IPS DF 6.9 (cell line): ENCODE results near the gene LIF.
"Not testable (repeated sequence)": the region's sequence is repeated elsewhere in the genome, so short reads cannot be mapped to it uniquely, and the experiment has no call there.

ENCODE experiments used
- DNase-seq: peaks from one replicate; pipeline ENCODE4 v3.0.0-alpha.2; 2013; ENCODE audit warnings: low read depth, low spot score
- H3K27ac ChIP-seq: one replicate; pipeline ENCODE4 v1.5.1; 2013; ENCODE audit warnings: low read length, control low read depth
- H3K27me3 ChIP-seq: 2 replicates; pipeline ENCODE4 v1.6.1; 2013; ENCODE audit warnings: mild to moderate bottlenecking, low read length; ENCODE audit not compliant: control insufficient read depth, insufficient read depth
- H3K36me3 ChIP-seq: 2 replicates; pipeline ENCODE4 v1.6.1; 2013; ENCODE audit warnings: low read length; ENCODE audit not compliant: control insufficient read depth, insufficient read depth
- H3K4me1 ChIP-seq: 2 replicates; pipeline ENCODE4 v1.6.1; 2013; ENCODE audit warnings: low read length; ENCODE audit not compliant: control insufficient read depth, insufficient read depth
- H3K4me3 ChIP-seq: 2 replicates; pipeline ENCODE4 v1.5.1; 2013; ENCODE audit warnings: mild to moderate bottlenecking, low read length
- H3K9me3 ChIP-seq: 2 replicates; pipeline ENCODE4 v1.6.1; 2013; ENCODE audit warnings: low read length, inconsistent platforms; ENCODE audit not compliant: control insufficient read depth, insufficient read depth
- WGBS: extraction: QIAGEN DNeasy Blood & Tissue Kit; methylation state at CpG from one replicate; pipeline ENCODE4 v1.1.7; 2013; ENCODE audit warnings: mixed read lengths, missing lambda C conversion rate; ENCODE audit not compliant: insufficient read length, insufficient coverage; 5-methylcytosine and 5-hydroxymethylcytosine counted together

Gene LIF

DNA sequence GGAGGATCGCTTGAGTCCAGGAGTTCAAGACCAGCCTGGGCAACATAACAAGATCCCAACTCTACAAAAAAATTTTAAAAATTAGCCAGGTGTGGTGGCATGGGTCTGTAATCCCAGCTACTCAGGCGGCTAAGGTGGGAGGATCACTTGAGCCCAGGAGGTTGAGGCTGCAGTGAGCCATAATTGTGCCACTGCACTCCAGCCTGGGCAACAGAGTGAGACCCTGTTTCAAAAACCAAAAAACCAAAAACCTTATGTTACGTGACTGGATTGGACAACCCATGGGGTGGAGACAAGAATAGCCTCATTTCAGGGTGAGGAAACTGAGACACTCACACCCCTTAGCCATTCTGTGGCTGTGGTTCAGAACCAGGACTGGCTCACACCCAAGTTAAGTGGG, 30.3 kb downstream of the LIF start:
- DNase-seq, H3K4me3 ChIP-seq, H3K27me3 ChIP-seq, H3K4me1 ChIP-seq, H3K9me3 ChIP-seq, H3K36me3 ChIP-seq, H3K27ac ChIP-seq: not testable (repeated sequence)
- WGBS, result no CpG with 5 or more reads among the region's 3 CpGs

DNA sequence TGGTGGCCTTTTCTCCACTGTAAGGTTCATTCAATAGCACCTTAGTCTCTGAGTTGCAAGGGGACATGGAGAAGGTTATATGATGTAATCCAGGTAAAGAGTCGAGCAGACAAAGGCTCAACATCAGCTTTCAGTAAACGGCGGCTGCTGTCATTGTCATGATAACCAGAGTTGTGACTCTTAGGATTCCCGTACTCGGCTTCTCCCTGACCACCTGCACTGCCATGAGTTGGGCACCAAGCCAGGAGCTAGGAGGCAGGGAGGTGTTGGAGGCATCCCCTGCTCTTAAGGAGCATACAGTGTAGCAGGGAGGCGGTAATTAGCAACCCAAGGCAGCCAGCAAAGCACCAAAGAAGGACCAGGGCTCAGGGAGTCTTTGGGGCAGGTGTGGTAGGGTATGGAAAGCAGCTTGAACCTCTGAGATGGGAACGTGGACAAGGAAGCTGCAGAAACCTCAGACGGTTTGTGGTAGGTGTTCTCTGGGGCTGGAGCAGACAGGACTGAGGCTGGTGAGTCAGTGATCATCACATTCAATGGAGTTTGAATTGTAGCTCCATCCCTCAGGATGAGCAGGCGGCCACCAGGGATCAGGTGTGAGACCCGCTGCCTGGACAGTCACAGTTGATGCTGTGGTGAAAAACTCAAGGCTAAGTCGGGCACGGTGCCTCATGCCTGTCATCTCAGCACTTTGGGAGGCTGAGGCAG, 31.7 kb downstream of the LIF start:
- Histone ChIP-seq H3K36me3 (no peaks in the 10 kb centered on the region), H3K4me3 (no peak overlapping the region), H3K4me1 (peaks cover 6% of the 10 kb centered on the region; the same call in 1 of the 2 replicates), H3K27ac (no peak overlapping the region), H3K9me3 (no peaks in the 10 kb centered on the region), H3K27me3 (no peaks in the 10 kb centered on the region)
- no peak for DNase-seq
- WGBS, result no CpG with 5 or more reads among the region's 12 CpGs

DNA sequence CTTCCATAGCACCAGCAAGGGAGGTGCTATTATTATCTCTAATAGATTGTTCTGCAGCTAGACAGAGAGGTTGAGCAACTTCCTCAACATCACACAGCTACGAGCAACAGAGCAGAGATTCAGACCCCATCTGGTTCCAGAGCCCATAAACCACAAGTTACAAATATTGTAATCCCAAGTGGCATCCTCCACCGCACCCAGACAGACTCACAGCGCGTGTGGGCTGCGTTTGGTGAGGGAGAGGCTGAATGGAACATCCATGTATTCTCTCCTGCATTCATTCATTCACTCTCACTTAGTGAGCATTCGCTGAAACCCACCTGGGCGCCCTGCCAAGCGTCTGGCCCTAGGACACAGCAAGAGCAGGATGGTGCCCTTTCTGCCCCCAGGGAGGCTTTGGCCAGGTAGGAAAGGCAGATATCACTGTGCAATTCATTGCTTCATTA, 33.5 kb downstream of the LIF start:
- Histone ChIP-seq H3K4me3 (no peak overlapping the region), H3K27ac (no peak overlapping the region), H3K36me3 (no peaks in the 10 kb centered on the region), H3K9me3 (no peaks in the 10 kb centered on the region), H3K27me3 (no peaks in the 10 kb centered on the region), H3K4me1 (peaks cover 6% of the 10 kb centered on the region; the same call in 1 of the 2 replicates)
- WGBS, result no CpG with 5 or more reads among the region's 8 CpGs
- no peak for DNase-seq

DNA sequence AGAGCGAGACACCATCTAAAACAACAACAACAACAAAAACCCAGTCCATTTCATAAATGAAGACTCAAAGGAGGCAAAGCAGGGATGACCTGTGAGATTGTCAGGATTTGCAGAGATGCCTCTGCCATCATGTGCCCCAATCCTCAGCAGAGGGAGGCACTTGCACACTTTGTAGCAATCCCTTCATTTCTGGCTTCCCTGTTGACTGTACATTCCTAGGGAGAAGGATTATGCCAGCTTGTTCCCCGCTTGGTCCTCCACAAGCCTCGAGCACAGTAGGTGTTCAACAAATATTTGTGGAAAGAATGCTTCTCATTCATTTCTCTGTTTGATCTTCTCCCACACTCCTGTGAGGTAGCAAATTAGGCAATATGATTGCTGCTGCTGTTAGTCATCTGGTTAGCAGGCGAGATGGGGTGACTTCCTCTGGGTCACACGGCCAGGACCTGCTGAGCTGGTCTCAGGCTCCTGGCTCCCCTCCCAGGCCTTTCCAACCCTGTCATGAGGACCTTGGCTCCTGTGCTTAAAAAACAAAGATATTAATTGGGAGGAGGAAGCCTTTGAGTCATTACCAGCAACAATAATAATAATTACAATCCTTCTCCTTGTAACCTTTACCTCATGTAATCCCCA, 34.1 kb downstream of the LIF start:
- no peaks in the 10 kb centered on the region for H3K36me3 ChIP-seq
- H3K9me3 ChIP-seq, result no peaks in the 10 kb centered on the region
- H3K27me3 ChIP-seq, result no peaks in the 10 kb centered on the region
- H3K4me1 ChIP-seq, result peaks cover 6% of the 10 kb centered on the region; the same call in 1 of the 2 replicates
- DNase-seq, result no peak
- no peak overlapping the region for H3K27ac ChIP-seq
- no CpG with 5 or more reads among the region's 5 CpGs for WGBS
- H3K4me3 ChIP-seq, result no peak overlapping the region

DNA sequence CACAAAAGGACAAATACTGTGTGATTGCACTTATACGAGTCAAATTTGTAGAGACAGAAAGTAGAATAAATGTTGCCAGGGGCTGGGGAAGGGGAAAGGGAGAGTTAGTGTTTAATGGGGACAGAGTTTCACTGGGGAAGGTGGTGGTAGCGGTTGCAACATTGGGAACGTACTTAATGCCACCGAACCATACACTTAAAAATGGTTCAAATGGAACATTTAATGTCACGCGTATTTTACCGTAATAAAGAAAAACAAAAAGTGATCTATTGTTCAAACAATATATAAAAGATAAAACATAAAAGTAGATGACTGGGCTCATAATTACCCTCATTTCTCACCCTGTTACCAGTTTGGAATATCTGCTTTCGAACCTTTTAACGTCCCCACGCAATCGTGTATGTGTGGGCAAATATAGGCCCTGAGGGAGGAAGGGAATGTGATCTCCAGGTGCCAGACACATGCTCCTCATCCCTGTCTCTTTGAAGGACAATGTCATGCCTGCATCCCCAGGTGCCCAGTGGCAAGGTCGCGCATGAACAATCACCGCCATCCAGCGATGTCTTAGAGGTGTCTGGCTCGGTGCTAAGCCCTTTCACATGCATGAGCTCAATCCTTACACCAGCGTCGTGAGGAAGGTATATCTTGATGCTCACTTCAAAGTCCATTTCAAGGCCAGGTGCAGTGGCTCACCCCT, 35.3 kb downstream of the LIF start:
- Histone ChIP-seq H3K9me3 (no peaks in the 10 kb centered on the region), H3K27ac (no peak overlapping the region), H3K27me3 (no peaks in the 10 kb centered on the region), H3K4me1 (peaks cover 6% of the 10 kb centered on the region; the same call in 1 of the 2 replicates), H3K4me3 (no peak overlapping the region), H3K36me3 (no peaks in the 10 kb centered on the region)
- no CpG with 5 or more reads among the region's 18 CpGs for WGBS
- DNase-seq, result no peak

DNA sequence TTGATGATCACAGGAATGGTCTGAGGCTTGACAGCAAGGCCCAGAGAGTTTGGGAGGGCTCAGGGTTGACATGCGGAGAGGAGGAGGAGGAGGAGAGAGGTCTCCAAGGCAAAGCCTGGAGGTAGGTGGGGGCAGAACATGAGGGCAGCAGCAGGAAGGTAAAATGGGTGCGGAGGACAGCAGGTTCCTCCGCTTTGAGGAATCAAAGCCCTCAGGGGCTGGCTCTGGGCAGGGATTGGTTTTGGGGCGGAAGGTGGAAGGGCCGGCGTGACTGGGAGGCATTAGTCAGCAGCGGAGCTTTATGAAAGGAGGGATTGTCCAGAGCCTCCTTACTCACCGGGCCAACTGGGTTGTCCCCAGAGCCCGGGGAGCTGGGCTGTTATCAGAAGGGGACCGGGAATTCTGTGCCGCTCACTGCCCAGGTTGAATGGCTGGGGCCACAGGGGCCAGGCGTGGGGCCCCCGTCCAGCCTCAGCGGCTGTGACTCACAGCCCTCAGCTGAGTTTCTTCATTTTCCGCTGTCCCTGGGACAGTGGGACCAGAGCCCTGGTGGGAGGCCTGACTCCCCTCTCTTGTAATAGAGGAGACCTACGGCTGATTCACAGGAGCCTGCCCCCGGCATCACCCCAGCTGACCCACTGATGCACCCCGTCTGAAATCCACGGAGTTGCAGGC, 36.2 kb downstream of the LIF start:
- Histone ChIP-seq H3K27ac (no peak overlapping the region), H3K4me1 (peaks cover 6% of the 10 kb centered on the region; the same call in 1 of the 2 replicates), H3K27me3 (no peaks in the 10 kb centered on the region), H3K4me3 (no peak overlapping the region), H3K36me3 (no peaks in the 10 kb centered on the region), H3K9me3 (no peaks in the 10 kb centered on the region)
- no peak for DNase-seq
- no CpG with 5 or more reads among the region's 19 CpGs for WGBS

DNA sequence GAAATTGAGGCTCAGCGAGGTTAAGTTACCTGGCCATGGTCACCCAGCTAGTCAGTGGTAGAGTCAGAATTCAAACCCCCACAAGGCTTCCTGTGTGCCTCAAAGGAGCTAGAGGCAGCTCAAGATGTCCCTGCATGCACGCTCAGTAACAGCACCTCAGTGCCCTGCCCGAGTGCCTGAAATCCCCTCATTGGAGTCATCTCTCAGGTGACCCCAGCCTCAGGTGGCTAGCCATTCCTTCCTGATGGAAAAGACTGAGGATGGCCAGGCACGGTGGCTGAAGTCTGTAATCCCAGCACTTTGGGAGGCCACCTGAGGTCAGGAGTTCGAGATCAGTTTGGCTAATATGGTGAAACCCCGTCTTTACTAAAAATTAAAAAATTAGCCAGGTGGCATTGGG, 36.9 kb downstream of the LIF start:
- Histone ChIP-seq H3K27me3 (no peaks in the 10 kb centered on the region), H3K4me3 (no peak overlapping the region), H3K27ac (no peak overlapping the region), H3K36me3 (no peaks in the 10 kb centered on the region), H3K9me3 (no peaks in the 10 kb centered on the region), H3K4me1 (0 out of 2 replicates have a peak, but pooled peaks cover 2% of the 10 kb centered on the region)
- no CpG with 5 or more reads among the region's 6 CpGs for WGBS
- DNase-seq, result no peak

DNA sequence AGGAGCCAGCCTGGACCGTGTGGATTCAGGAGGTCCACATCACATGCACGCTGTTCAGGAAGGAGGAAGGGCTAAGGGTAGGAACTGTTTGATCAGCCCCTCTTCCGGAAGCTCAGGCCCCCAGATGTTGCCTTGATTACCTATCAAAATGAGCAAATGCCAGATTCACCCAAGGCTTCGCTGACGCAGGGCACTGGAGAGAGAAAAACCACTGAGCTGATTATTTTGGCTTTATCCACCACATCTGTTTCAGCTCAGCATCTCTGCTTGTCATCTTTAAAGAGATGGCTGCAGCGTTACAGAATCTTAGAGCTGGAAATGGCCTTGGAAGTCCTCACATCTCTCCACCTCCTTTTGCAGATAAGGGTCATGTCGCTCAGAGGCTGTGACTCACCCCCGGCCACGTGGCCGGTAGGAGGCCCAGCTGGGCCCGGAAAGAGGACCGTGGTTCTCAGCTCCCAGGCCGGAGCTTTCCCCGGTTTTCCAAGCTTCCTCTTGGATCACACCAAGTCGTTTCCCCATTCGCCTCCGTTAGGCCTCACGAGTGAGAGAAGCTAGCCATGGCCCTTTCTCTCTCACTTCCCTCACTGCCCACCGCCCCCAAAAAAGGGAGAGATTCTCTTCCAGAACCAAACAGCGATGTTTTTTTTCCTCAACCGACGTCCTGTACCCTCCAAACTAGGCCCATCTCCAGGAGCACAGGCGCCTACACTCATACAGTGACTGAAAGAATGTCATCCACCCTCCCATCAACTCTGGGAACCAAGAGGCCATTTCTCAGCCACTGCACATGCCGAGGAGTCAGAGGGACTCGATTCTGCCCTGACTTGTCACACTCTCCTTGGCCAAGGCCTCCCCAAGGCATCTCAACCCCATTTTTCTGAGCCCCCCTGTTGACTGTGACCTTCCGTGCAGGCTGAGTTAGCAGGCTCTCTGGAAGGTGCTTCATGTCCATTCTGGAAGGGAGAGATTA, 37.6 kb downstream of the LIF start:
- no CpG with 5 or more reads among the region's 26 CpGs for WGBS
- Histone ChIP-seq H3K4me1 (no peaks in the 10 kb centered on the region), H3K36me3 (no peaks in the 10 kb centered on the region), H3K9me3 (no peaks in the 10 kb centered on the region), H3K27me3 (no peaks in the 10 kb centered on the region), H3K4me3 (no peak overlapping the region), H3K27ac (no peak overlapping the region)
- no peak for DNase-seq

DNA sequence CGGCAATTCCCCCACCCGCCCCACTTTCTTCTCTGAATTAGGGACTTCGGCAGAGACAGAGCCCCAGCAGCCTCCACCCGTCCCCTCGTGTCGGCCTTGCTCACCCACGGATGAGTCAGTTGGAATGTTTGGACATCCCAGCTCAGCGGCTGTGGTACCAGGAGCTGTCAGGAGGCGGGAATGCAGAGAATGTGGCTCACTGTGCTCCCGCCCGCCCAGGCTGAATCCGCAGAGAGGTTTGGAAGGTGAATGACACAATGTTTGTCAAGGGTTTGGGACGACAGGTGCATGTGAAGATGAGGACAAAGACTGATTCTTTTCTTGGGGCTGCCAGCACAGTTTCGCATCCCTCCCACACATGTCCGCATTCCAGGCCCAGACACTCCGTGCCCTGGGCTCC, 39.6 kb downstream of the LIF start:
- DNase-seq, result no peak
- Histone ChIP-seq H3K27ac (no peak overlapping the region), H3K4me1 (0 out of 2 replicates have a peak, but pooled peaks cover 1% of the 10 kb centered on the region), H3K4me3 (no peak overlapping the region), H3K36me3 (no peaks in the 10 kb centered on the region), H3K27me3 (no peaks in the 10 kb centered on the region), H3K9me3 (no peaks in the 10 kb centered on the region)
- WGBS, result no CpG with 5 or more reads among the region's 16 CpGs
